HepG2 (cell line): ENCODE data around the gene C22orf15. TPM values are rescaled to one million over a fixed set of nuclear protein-coding genes. Genes with fewer than 3 reads are reported as not detected.

ENCODE experiments used
- ATM ChIP-seq: fragments of 450-650 bp; IDR thresholded peaks from 2 replicates; pipeline ENCODE4 v1.7.1; 2017; ENCODE audit warnings: mild to moderate bottlenecking, borderline replicate concordance
- BRCA1 ChIP-seq: sonication (generic); formaldehyde crosslinking; IDR thresholded peaks from 2 replicates; pipeline ENCODE4 v1.4.0; 2020; ENCODE audit warnings: missing genetic modification reagents
- CREB1 ChIP-seq, 2 experiments: fragments of 450-650 bp in 1 of 2; IDR thresholded peaks; 2 replicates each; pipeline ENCODE4 v1.6.1; 2016 to 2017; ENCODE audit warnings: control low read depth in 1 of 2, mild to moderate bottlenecking in 1 of 2, missing compliant biosample characterization in 1 of 2, missing genetic modification characterization in 1 of 2
- DRAP1 ChIP-seq: IDR thresholded peaks from 2 replicates; pipeline ENCODE4 v1.6.1; 2016; ENCODE audit warnings: missing genetic modification reagents, missing compliant biosample characterization
- GMEB2 ChIP-seq: IDR thresholded peaks from 2 replicates; pipeline ENCODE4 v1.6.1; 2016; ENCODE audit warnings: missing biosample characterization, missing genetic modification reagents, low read depth
- KAT8 ChIP-seq: IDR thresholded peaks from 2 replicates; pipeline ENCODE4 v1.6.1; 2016; ENCODE audit warnings: missing genetic modification reagents, missing compliant biosample characterization
- MATR3 ChIP-seq: sonication (generic); formaldehyde crosslinking; IDR thresholded peaks from 2 replicates; pipeline ENCODE4 v1.4.0; 2020; ENCODE audit warnings: missing genetic modification reagents
- RBAK ChIP-seq: sonication (generic); formaldehyde crosslinking; IDR thresholded peaks from 2 replicates; pipeline ENCODE4 v1.5.1; 2020; ENCODE audit warnings: mild to moderate bottlenecking, missing genetic modification reagents
- TGIF2 ChIP-seq: IDR thresholded peaks from 2 replicates; pipeline ENCODE4 v1.6.1; 2016; ENCODE audit warnings: control low read depth, missing compliant biosample characterization
- XBP1 ChIP-seq: sonication (generic); formaldehyde crosslinking; IDR thresholded peaks from 2 replicates; pipeline ENCODE4 v1.5.0; 2020; ENCODE audit warnings: missing genetic modification reagents
- ZFP90 ChIP-seq: sonication (generic); formaldehyde crosslinking; IDR thresholded peaks from 2 replicates; pipeline ENCODE4 v1.8.0; 2022; ENCODE audit warnings: missing genetic modification reagents, mild to moderate bottlenecking, inconsistent platforms, borderline replicate concordance
- ZNF142 ChIP-seq: sonication (generic); formaldehyde crosslinking; IDR thresholded peaks from 2 replicates; pipeline ENCODE4 v1.4.0; 2020; ENCODE audit warnings: missing genetic modification reagents
- ZNF20 ChIP-seq: sonication (generic); formaldehyde crosslinking; IDR thresholded peaks from 2 replicates; pipeline ENCODE4 v1.4.0; 2020; ENCODE audit warnings: mild to moderate bottlenecking, moderate library complexity, missing genetic modification reagents
- ZNF878 ChIP-seq: sonication (generic); formaldehyde crosslinking; IDR thresholded peaks from 2 replicates; pipeline ENCODE4 v1.8.1; 2023; ENCODE audit warnings: mild to moderate bottlenecking, missing genetic modification reagents, moderate library complexity
- ZSCAN21 ChIP-seq: sonication (generic); formaldehyde crosslinking; IDR thresholded peaks from 2 replicates; pipeline ENCODE4 v1.8.0; 2022; ENCODE audit warnings: mild to moderate bottlenecking, missing genetic modification reagents, moderate library complexity, borderline replicate concordance
- polyA plus RNA-seq, 8 experiments: library from polyadenylated mRNA; depleted of rRNA in 3 of 8; stranded (reverse) in 7 of 8; unstranded in 1 of 8; fragments of >200 nt; fragmentation: Illumina TruSeq in 4 of 8; extraction: Trizol in 4 of 8; gene quantifications; 2 replicates each; pipeline versions ENCODE4 v1.2.1 to v1.2.3, GENCODE V29; 2011 to 2016; ENCODE audit warnings: low read depth in 4 of 8, missing spikeins in 1 of 8, mixed read lengths in 1 of 8; ENCODE audit not compliant: insufficient read depth in 1 of 8
- total RNA-seq, 5 experiments: library from RNA; depleted of rRNA; stranded (reverse); fragments of >200 nt; fragmentation: Illumina TruSeq; extraction: Trizol; gene quantifications; 2 replicates each; pipeline ENCODE4 v1.2.3, GENCODE V29; 2016; ENCODE audit warnings: low read depth in 1 of 5
- TF ChIP-seq, protein P1 (sequence below): sonication (generic); formaldehyde crosslinking; IDR thresholded peaks from 2 replicates; pipeline ENCODE4 v1.4.0; 2020; ENCODE audit warnings: missing genetic modification reagents, borderline replicate concordance

Gene C22orf15
- total and polyA plus RNA-seq, 2 of the 13 experiments (the other 11 are each of a cell fraction or from before 2014, with no cell fraction given) = not detected

- no peak for TF ChIP-seq GMEB2 (CRISPR knock-in tag)
- peak; percentile 52 for TF ChIP-seq TGIF2 (CRISPR knock-in tag)
- no peak for TF ChIP-seq MATR3 (CRISPR knock-in tag)
- TF ChIP-seq, protein P1, sequence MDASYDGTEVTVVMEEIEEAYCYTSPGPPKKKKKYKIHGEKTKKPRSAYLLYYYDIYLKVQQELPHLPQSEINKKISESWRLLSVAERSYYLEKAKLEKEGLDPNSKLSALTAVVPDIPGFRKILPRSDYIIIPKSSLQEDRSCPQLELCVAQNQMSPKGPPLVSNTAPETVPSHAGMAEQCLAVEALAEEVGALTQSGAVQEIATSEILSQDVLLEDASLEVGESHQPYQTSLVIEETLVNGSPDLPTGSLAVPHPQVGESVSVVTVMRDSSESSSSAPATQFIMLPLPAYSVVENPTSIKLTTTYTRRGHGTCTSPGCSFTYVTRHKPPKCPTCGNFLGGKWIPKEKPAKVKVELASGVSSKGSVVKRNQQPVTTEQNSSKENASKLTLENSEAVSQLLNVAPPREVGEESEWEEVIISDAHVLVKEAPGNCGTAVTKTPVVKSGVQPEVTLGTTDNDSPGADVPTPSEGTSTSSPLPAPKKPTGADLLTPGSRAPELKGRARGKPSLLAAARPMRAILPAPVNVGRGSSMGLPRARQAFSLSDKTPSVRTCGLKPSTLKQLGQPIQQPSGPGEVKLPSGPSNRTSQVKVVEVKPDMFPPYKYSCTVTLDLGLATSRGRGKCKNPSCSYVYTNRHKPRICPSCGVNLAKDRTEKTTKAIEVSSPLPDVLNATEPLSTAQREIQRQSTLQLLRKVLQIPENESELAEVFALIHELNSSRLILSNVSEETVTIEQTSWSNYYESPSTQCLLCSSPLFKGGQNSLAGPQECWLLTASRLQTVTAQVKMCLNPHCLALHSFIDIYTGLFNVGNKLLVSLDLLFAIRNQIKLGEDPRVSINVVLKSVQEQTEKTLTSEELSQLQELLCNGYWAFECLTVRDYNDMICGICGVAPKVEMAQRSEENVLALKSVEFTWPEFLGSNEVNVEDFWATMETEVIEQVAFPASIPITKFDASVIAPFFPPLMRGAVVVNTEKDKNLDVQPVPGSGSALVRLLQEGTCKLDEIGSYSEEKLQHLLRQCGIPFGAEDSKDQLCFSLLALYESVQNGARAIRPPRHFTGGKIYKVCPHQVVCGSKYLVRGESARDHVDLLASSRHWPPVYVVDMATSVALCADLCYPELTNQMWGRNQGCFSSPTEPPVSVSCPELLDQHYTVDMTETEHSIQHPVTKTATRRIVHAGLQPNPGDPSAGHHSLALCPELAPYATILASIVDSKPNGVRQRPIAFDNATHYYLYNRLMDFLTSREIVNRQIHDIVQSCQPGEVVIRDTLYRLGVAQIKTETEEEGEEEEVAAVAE (CRISPR knock-in tag) = no peak; the same call in 1 of the 2 replicates
- TF ChIP-seq XBP1 (CRISPR knock-in tag) = 0 out of 2 replicates have a peak, but pooled peaks have one; percentile 18
- 0 out of 2 replicates have a peak, but pooled peaks have one; percentile 18 for TF ChIP-seq KAT8
- TF ChIP-seq ZFP90 (CRISPR knock-in tag) = no peak
- TF ChIP-seq ZNF142 (CRISPR knock-in tag) = peak; percentile 83
- no peak for TF ChIP-seq BRCA1 (CRISPR knock-in tag)
- no peak for TF ChIP-seq CREB1 (IDR thresholded peaks at IDR 0.05)
- TF ChIP-seq CREB1 (CRISPR knock-in tag; IDR thresholded peaks at IDR 0.05) = no peak
- no peak for TF ChIP-seq ATM
- 0 out of 2 replicates have a peak, but pooled peaks have one; percentile 14 for TF ChIP-seq ZNF878 (CRISPR knock-in tag)
- peak; percentile 78 for TF ChIP-seq DRAP1 (CRISPR knock-in tag)
- 0 out of 2 replicates have a peak, but pooled peaks have one; percentile 36 for TF ChIP-seq RBAK (CRISPR knock-in tag)
- peak; percentile 59 for TF ChIP-seq ZSCAN21
- TF ChIP-seq ZNF20 (CRISPR knock-in tag) = no peak
Observed at GRCh38 chr22:23767673-23768548, 5.1 kb downstream of the C22orf15 start, which contains the start of gene CHCHD10 (continued).
